H1 (cell line): ENCODE data around the gene RRBP1. TPM values are rescaled to one million over a fixed set of nuclear protein-coding genes. Genes with fewer than 3 reads are reported as not detected.

Experiments used
- CTCF ChIA-PET: fragments of 300-600 bp; sonication (Branson Sonifier 250); formaldehyde crosslinking; loops from one replicate; lab custom pipeline; 2021; ENCODE audit not compliant: partially characterized antibody; lab: Charles Lee
- POLR2A ChIA-PET: fragments of 300-600 bp; sonication (Branson Sonifier 250); formaldehyde crosslinking; loops from one replicate; lab custom pipeline; 2021; ENCODE audit warnings: inconsistent platforms; ENCODE audit not compliant: partially characterized antibody; lab: Charles Lee
- DNase-seq, 2 experiments: peaks; one replicate each; pipeline versions ENCODE4 v3.0.0 to v3.0.0-alpha.2; 2010 to 2022; ENCODE audit warnings: low spot score in 2 of 2, low read depth in 1 of 2, mixed read lengths in 1 of 2
- FAIRE-seq: peaks from 2 replicates; lab custom pipeline; 2011; peaks lifted over from hg19 to GRCh38; lab: Jason Lieb, UNC
- H2AFZ ChIP-seq: 2 replicates; pipeline ENCODE4 v1.8.1; 2012; ENCODE audit warnings: low read length, inconsistent platforms
- H2AK5ac ChIP-seq: 2 replicates; pipeline ENCODE4 v1.6.1; 2013; ENCODE audit warnings: low read depth, low read length
- H2BK120ac ChIP-seq: replicated peaks from 2 replicates; pipeline ENCODE3; 2013; ENCODE audit warnings: low read depth, low read length, inconsistent platforms
- H2BK12ac ChIP-seq: 2 replicates; pipeline ENCODE4 v1.6.1; 2013; ENCODE audit warnings: low read depth, low read length
- H2BK15ac ChIP-seq: 2 replicates; pipeline ENCODE4 v1.6.1; 2013; ENCODE audit warnings: low read length
- H2BK20ac ChIP-seq: 2 replicates; pipeline ENCODE4 v1.6.1; 2013; ENCODE audit warnings: low read length
- H2BK5ac ChIP-seq: 2 replicates; pipeline ENCODE4 v1.6.1; 2013; ENCODE audit warnings: low read depth, low read length
- H3K14ac ChIP-seq: 2 replicates; pipeline ENCODE4 v1.6.1; 2013; ENCODE audit warnings: inconsistent platforms; ENCODE audit not compliant: insufficient read length
- H3K18ac ChIP-seq: 2 replicates; pipeline ENCODE4 v1.6.1; 2013; ENCODE audit warnings: low read length; ENCODE audit errors: extremely low read depth
- H3K23ac ChIP-seq: 2 replicates; pipeline ENCODE4 v1.6.1; 2013; ENCODE audit warnings: inconsistent platforms; ENCODE audit not compliant: insufficient read length
- H3K23me2 ChIP-seq: 2 replicates; pipeline ENCODE4 v1.6.1; 2013; ENCODE audit warnings: low read depth, low read length
- H3K27ac ChIP-seq: 2 replicates; pipeline ENCODE4 v1.6.1; 2011; ENCODE audit warnings: low read depth, low read length, inconsistent platforms
- H3K27me3 ChIP-seq, 4 experiments: replicated peaks in 1 of 4; 1 replicate in 1 of 4; 2 replicates in 3 of 4; pipeline versions ENCODE4 v1.6.1 to v1.8.1; 2011 to 2013; ENCODE audit warnings: low read length in 3 of 4, mild to moderate bottlenecking in 3 of 4, inconsistent platforms in 2 of 4, mixed read lengths in 2 of 4, moderate library complexity in 1 of 4; ENCODE audit not compliant: control insufficient read depth in 3 of 4, insufficient read depth in 3 of 4; ENCODE audit errors: extremely low read depth in 1 of 4
- H3K36me3 ChIP-seq, 4 experiments: 2 replicates each; pipeline versions ENCODE4 v1.6.1 to v1.8.1; 2011 to 2013; ENCODE audit warnings: mild to moderate bottlenecking in 4 of 4, low read length in 3 of 4, moderate library complexity in 2 of 4, control low read depth in 1 of 4, inconsistent platforms in 1 of 4; ENCODE audit not compliant: insufficient read depth in 4 of 4, control insufficient read depth in 2 of 4
- H3K4ac ChIP-seq: replicated peaks from 2 replicates; pipeline ENCODE3; 2013; ENCODE audit warnings: low read length, low read depth, mixed read lengths, inconsistent platforms; ENCODE audit not compliant: insufficient read length
- H3K4me1 ChIP-seq, 4 experiments: replicated peaks in 1 of 4; 1 replicate in 1 of 4; 2 replicates in 3 of 4; pipeline versions ENCODE4 v1.6.1 to v1.8.1; 2011 to 2013; ENCODE audit warnings: low read length in 3 of 4, inconsistent platforms in 2 of 4, mixed read lengths in 1 of 4; ENCODE audit not compliant: insufficient read depth in 4 of 4, control insufficient read depth in 3 of 4
- H3K4me2 ChIP-seq, 2 experiments: 2 replicates each; pipeline versions ENCODE4 v1.6.1 to v1.8.1; 2011 to 2013; ENCODE audit warnings: low read depth in 2 of 2, low read length in 2 of 2, control low read depth in 1 of 2, inconsistent platforms in 1 of 2, mild to moderate bottlenecking in 1 of 2; ENCODE audit not compliant: insufficient read depth in 1 of 2
- H3K4me3 ChIP-seq, 4 experiments: fragments of 200-600, 300-600 bp in 1 of 4; sonication (generic), shearing (Covaris generic), sonication (Bioruptor Twin) in 1 of 4; 2 replicates each; pipeline versions ENCODE4 v1.5.1 to v1.8.1; 2011 to 2016; ENCODE audit warnings: low read length in 4 of 4, low read depth in 3 of 4, control low read depth in 2 of 4, inconsistent platforms in 2 of 4, mild to moderate bottlenecking in 2 of 4, mixed read lengths in 1 of 4, moderate library complexity in 1 of 4; ENCODE audit not compliant: insufficient read depth in 2 of 4; ENCODE audit errors: extremely low read depth in 1 of 4
- H3K56ac ChIP-seq: replicated peaks from 2 replicates; pipeline ENCODE3; 2013; ENCODE audit warnings: low read depth, mild to moderate bottlenecking, mixed read lengths, low read length, inconsistent platforms; ENCODE audit not compliant: insufficient read length
- H3K79me1 ChIP-seq: 2 replicates; pipeline ENCODE4 v1.6.1; 2013; ENCODE audit warnings: low read depth, low read length, control low read depth
- H3K79me2 ChIP-seq, 2 experiments: 2 replicates each; pipeline versions ENCODE4 v1.6.1 to v1.8.1; 2012 to 2013; ENCODE audit warnings: low read length in 2 of 2, mild to moderate bottlenecking in 2 of 2, inconsistent platforms in 1 of 2; ENCODE audit not compliant: insufficient read depth in 2 of 2, control insufficient read depth in 1 of 2
- H3K9ac ChIP-seq, 4 experiments: replicated peaks in 1 of 4; 1 replicate in 1 of 4; 2 replicates in 3 of 4; pipeline versions ENCODE4 v1.6.1 to v1.8.1; 2011 to 2013; ENCODE audit warnings: low read depth in 3 of 4, low read length in 3 of 4, control low read depth in 2 of 4, mild to moderate bottlenecking in 2 of 4, moderate library complexity in 2 of 4, inconsistent platforms in 1 of 4; ENCODE audit errors: extremely low read depth in 1 of 4
- H3K9me3 ChIP-seq, 2 experiments: 2 replicates each; pipeline versions ENCODE4 v1.6.1 to v1.8.1; 2012 to 2013; ENCODE audit warnings: mild to moderate bottlenecking in 2 of 2, moderate library complexity in 2 of 2, control low read depth in 1 of 2, inconsistent platforms in 1 of 2, low read depth in 1 of 2, low read length in 1 of 2, mixed read lengths in 1 of 2; ENCODE audit not compliant: insufficient read depth in 2 of 2
- H4K20me1 ChIP-seq, 2 experiments: replicated peaks in 1 of 2; 2 replicates each; pipeline versions ENCODE3 to v1.8.1; 2011 to 2013; ENCODE audit warnings: inconsistent platforms in 2 of 2, low read length in 2 of 2, mild to moderate bottlenecking in 1 of 2; ENCODE audit not compliant: insufficient read depth in 2 of 2, control insufficient read depth in 1 of 2
- H4K5ac ChIP-seq: 2 replicates; pipeline ENCODE4 v1.6.1; 2013; ENCODE audit warnings: low read length, low read depth, mixed read lengths, inconsistent platforms; ENCODE audit not compliant: insufficient read length
- H4K8ac ChIP-seq: 2 replicates; pipeline ENCODE4 v1.8.0; 2013; ENCODE audit warnings: mild to moderate bottlenecking, moderate library complexity, low read length, inconsistent platforms; ENCODE audit not compliant: insufficient read depth; ENCODE audit errors: extremely low read depth
- H4K91ac ChIP-seq: replicated peaks from 2 replicates; pipeline ENCODE3; 2013; ENCODE audit warnings: low read length, mixed read lengths, inconsistent platforms; ENCODE audit not compliant: insufficient read length
- CREB1 ChIP-seq: IDR thresholded peaks from 2 replicates; pipeline ENCODE4 v1.6.1; 2012; ENCODE audit warnings: inconsistent platforms
- HDAC2 ChIP-seq, 2 experiments: fragments of 300-600 bp in 1 of 2; sonication (generic) in 1 of 2; IDR thresholded peaks; 2 replicates each; pipeline ENCODE4 v1.6.1; 2011 to 2012; ENCODE audit warnings: low read depth in 2 of 2, low read length in 2 of 2, mild to moderate bottlenecking in 2 of 2, moderate library complexity in 2 of 2, borderline replicate concordance in 1 of 2, inconsistent platforms in 1 of 2
- KDM5A ChIP-seq: fragments of 200-600 bp; IDR thresholded peaks from 2 replicates; pipeline ENCODE4 v1.7.1; 2012; ENCODE audit warnings: mild to moderate bottlenecking, low read length, inconsistent platforms, mixed read lengths
- RAD21 ChIP-seq, 2 experiments: IDR thresholded peaks in 1 of 2; conservative IDR thresholded peaks in 1 of 2; 2 replicates each; pipeline ENCODE4 v1.6.1; 2011; ENCODE audit warnings: low read depth in 2 of 2, low read length in 2 of 2, improper control_type of control experiment in 1 of 2, inconsistent platforms in 1 of 2, mild to moderate bottlenecking in 1 of 2, moderate library complexity in 1 of 2
- RFX5 ChIP-seq: IDR thresholded peaks from 2 replicates; pipeline ENCODE4 v1.6.1; 2011; ENCODE audit warnings: low read depth, low read length, improper control_type of control experiment, borderline replicate concordance
- SP4 ChIP-seq: IDR thresholded peaks from 2 replicates; pipeline ENCODE4 v1.6.1; 2012; ENCODE audit warnings: low read length, inconsistent platforms
- WGBS, 2 experiments: shearing (Covaris generic) in 1 of 2; methylation state at CpG; one replicate each; pipeline versions ENCODE4 v1.1.6 to v1.1.7; 2013 to 2015; ENCODE audit warnings: low lambda C conversion rate in 2 of 2, mixed read lengths in 2 of 2, inconsistent platforms in 1 of 2, low coverage in 1 of 2, missing lambda C conversion rate in 1 of 2; ENCODE audit not compliant: insufficient replicate concordance in 2 of 2, insufficient coverage in 1 of 2, insufficient read length in 1 of 2; ENCODE audit errors: extremely low coverage in 1 of 2, missing lambda C conversion rate in 1 of 2; 5-methylcytosine and 5-hydroxymethylcytosine counted together
- polyA plus RNA-seq, 7 experiments: library from polyadenylated mRNA; depleted of rRNA in 3 of 7; stranded (reverse) in 5 of 7; unstranded in 2 of 7; fragments of >200 nt in 5 of 7; fragments of 200-250 nt in 2 of 7; gene quantifications; 1 replicate in 5 of 7; 2 replicates in 1 of 7; 4 replicates in 1 of 7; pipeline versions ENCODE4 v1.2.1 to v1.2.3, GENCODE V29; 2011 to 2013; ENCODE audit warnings: missing spikeins in 2 of 7, mixed read lengths in 2 of 7
- total RNA-seq: library from RNA; stranded (reverse); fragmentation: NEBNext Ultra II Directional; extraction: Animal tissue kit (Norgen Biotek cat#: 25700); gene quantifications from 2 replicates; pipeline ENCODE4 v1.2.1, GENCODE V29; 2021
- TF ChIP-seq, protein P1 (sequence below): IDR thresholded peaks from 2 replicates; pipeline ENCODE4 v1.6.1; 2012; ENCODE audit warnings: inconsistent platforms

Gene RRBP1
- total and polyA plus RNA-seq, 2 of the 8 experiments (the other 6 are each of a cell fraction or from before 2014, with no cell fraction given), result 15.9 to 157 TPM

DNA sequence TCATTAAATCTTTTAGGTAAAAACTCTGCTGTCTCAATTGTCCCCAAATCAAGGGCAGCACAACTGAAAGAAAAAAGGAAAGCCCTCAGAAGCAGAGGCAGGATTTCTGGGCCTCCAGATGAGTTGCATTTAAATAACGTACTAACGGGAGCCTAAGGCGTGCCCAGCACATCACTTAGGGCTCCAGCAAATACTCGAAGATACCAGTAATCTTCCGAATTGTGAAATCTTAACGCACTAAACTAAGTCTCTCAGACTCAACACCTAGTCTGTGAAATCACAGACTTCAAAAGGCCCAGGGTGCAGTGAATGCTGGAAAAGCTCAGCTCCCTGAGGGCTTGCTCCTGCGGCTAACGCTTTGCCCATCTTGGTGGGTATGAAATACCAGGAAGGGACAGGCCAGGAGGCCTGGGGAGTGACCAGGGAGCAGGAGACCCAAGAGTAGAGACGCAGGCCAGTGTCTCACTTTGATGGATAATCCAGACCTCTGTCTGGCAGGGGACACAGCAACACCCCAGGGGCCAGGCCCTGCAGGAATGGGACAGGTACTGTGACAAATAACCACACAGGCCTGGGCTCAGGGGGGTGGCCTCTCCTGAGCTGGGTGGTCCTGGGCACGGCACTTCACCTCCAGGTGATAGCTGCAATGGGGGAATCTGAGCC is 36.4 kb downstream of the RRBP1 start:
- peaks cover 14 to 32% of the 10 kb centered on the region in 2 experiments for H4K20me1 ChIP-seq
- H2BK5ac ChIP-seq, result no peak overlapping the region; the same call in 1 of the 2 replicates
- peaks cover 0 to 81% of the 10 kb centered on the region in 2 experiments; a peak in 2 of 4 replicates for H3K79me2 ChIP-seq
- no peak overlapping the region for H3K9ac ChIP-seq
- H2BK15ac ChIP-seq, result no peak overlapping the region
- H2BK20ac ChIP-seq, result no peak overlapping the region
- no peak overlapping the region for H4K5ac ChIP-seq
- H4K8ac ChIP-seq, result no peak overlapping the region
- H3K23me2 ChIP-seq, result no peaks in the 10 kb centered on the region
- H3K9me3 ChIP-seq, result no peaks in the 10 kb centered on the region
- no peak overlapping the region for H2BK120ac ChIP-seq
- H3K27ac ChIP-seq, result no peak overlapping the region
- H3K14ac ChIP-seq, result no peak overlapping the region
- 88% methylated on average over 10 of the region's 10 CpGs; no CpG with 5 or more reads in 1 of the 2 experiments for WGBS, 2 experiments
- H2AFZ ChIP-seq, result no peak overlapping the region
- CTCF ChIA-PET, result interaction anchor here (1.3 to 5.9 kb wide), 7 partner anchors 9 to 293 kb away, joined by 4 to 45 read pairs (median 5); no protein-coding TSS in a partner anchor
- no peak overlapping the region for H3K18ac ChIP-seq
- H2BK12ac ChIP-seq, result no peak overlapping the region
- H3K4me1 ChIP-seq, result peaks cover 1 to 6% (median 3%) of the 10 kb centered on the region in 4 experiments; a peak in 5 of 7 replicates
- no peaks in the 10 kb centered on the region for H3K27me3 ChIP-seq
- H4K91ac ChIP-seq, result no peak overlapping the region
- no peak overlapping the region for H3K23ac ChIP-seq
- TF ChIP-seq KDM5A (no peak), RAD21 (IDR thresholded peaks at IDR 0.05 in 1 of 2, conservative IDR thresholded peaks at IDR 0.05 in 1 of 2; ENCODE audit: low read depth in 2 of 2, low read length in 2 of 2) (no peak), RFX5 (no peak), HDAC2 (IDR thresholded peaks at IDR 0.05; ENCODE audit: borderline replicate concordance in 1 of 2, low read depth in 2 of 2, low read length in 2 of 2) (no peak), CREB1 (no peak), SP4 (no peak)
- TF ChIP-seq, protein P1, sequence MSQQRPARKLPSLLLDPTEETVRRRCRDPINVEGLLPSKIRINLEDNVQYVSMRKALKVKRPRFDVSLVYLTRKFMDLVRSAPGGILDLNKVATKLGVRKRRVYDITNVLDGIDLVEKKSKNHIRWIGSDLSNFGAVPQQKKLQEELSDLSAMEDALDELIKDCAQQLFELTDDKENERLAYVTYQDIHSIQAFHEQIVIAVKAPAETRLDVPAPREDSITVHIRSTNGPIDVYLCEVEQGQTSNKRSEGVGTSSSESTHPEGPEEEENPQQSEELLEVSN, result no peak
- H3K79me1 ChIP-seq, result peaks cover 31% of the 10 kb centered on the region
- POLR2A ChIA-PET, result no interaction called here
- no peak overlapping the region for H3K4ac ChIP-seq
- no peak overlapping the region for H2AK5ac ChIP-seq
- DNase-seq, result no peak
- no peak overlapping the region for H3K4me2 ChIP-seq
- H3K4me3 ChIP-seq, result no peak overlapping the region
- FAIRE-seq, result no peak
- no peak overlapping the region for H3K56ac ChIP-seq
- peaks cover 0 to 9% (median 2%) of the 10 kb centered on the region in 4 experiments; a peak in 3 of 8 replicates for H3K36me3 ChIP-seq
